ENCODE results near the gene STIM1. TPM values are rescaled to one million over a fixed set of nuclear protein-coding genes. Genes with fewer than 3 reads are reported as not detected.

The STIM1 gene
- total and polyA plus RNA-seq, 12 donors, result 11.9 to 55.7 (median 37.4) TPM

GRCh38 chr11:3954448-3955298, 99.2 kb downstream of the STIM1 start:
- TF ChIP-seq CTCF (IDR thresholded peaks at IDR 0.05), result no peak
- DNase-seq (no peak), ATAC-seq (no peak)
- Histone ChIP-seq H3K36me3 (no peaks in the 10 kb centered on the region), H3K9me3 (no peaks in the 10 kb centered on the region), H3K27ac (no peak overlapping the region), H3K4me1 (peaks cover 7 to 56% (median 22%) of the 10 kb centered on the region in 9 donors), H3K27me3 (no peaks in the 10 kb centered on the region), H3K4me3 (no peak overlapping the region)
- 96% methylated on average over 3 of the region's 3 CpGs for WGBS, 2 donors
- intact Hi-C loops (cut with DNase I), result loop anchor here in 3 of 10 donors (5.0 to 10.0 kb wide), 3 partner anchors 38 to 88 kb away; no protein-coding TSS in a partner anchor

- no peak for DNase-seq
- intact Hi-C loops (cut with DNase I), result loop anchor here in 2 of 10 donors (5.0 to 10.0 kb wide), 2 partner anchors 37 to 70 kb away; no protein-coding TSS in a partner anchor
- H3K4me3 ChIP-seq, result no peak overlapping the region
- no peaks in the 10 kb centered on the region for H3K27me3 ChIP-seq
- H3K36me3 ChIP-seq, result no peaks in the 10 kb centered on the region
- peaks cover 7 to 60% (median 22%) of the 10 kb centered on the region in 9 donors for H3K4me1 ChIP-seq
- 97% methylated on average over 1 of the region's 1 CpG for WGBS, 2 donors
- ATAC-seq, result no peak
- TF ChIP-seq CTCF (IDR thresholded peaks at IDR 0.05), result no peak
- no peaks in the 10 kb centered on the region for H3K9me3 ChIP-seq
- H3K27ac ChIP-seq, result no peak overlapping the region
Observed at GRCh38 chr11:3955299-3955665, 99.8 kb downstream of the STIM1 start.

- H3K27me3 ChIP-seq, result no peaks in the 10 kb centered on the region
- no peak overlapping the region for H3K27ac ChIP-seq
- no peak for DNase-seq
- H3K4me1 ChIP-seq, result peaks cover under 1 to 55% (median 16%) of the 10 kb centered on the region in 9 donors
- 96 to 98% methylated on average over 2 of the region's 2 CpGs for WGBS, 2 donors
- TF ChIP-seq CTCF (IDR thresholded peaks at IDR 0.05), result no peak
- H3K9me3 ChIP-seq, result no peaks in the 10 kb centered on the region
- intact Hi-C loops (cut with DNase I), result loop anchor here in 2 of 10 donors (5.0 to 10.0 kb wide), 2 partner anchors 36 to 69 kb away; no protein-coding TSS in a partner anchor
- H3K36me3 ChIP-seq, result no peaks in the 10 kb centered on the region
- no peak overlapping the region for H3K4me3 ChIP-seq
- no peak for ATAC-seq
Observed at GRCh38 chr11:3956038-3956437, 100.6 kb downstream of the STIM1 start.

GRCh38 chr11:3956748-3957147, 101.3 kb downstream of the STIM1 start:
- no peak overlapping the region for H3K27ac ChIP-seq
- H3K4me1 ChIP-seq, result peaks cover 0 to 48% (median 9%) of the 10 kb centered on the region in 9 donors
- no peak for TF ChIP-seq CTCF (IDR thresholded peaks at IDR 0.05)
- no peak for ATAC-seq
- H3K4me3 ChIP-seq, result no peak overlapping the region
- no peaks in the 10 kb centered on the region for H3K36me3 ChIP-seq
- 97 to 98% methylated on average over 4 of the region's 4 CpGs for WGBS, 2 donors
- DNase-seq, result no peak
- no peaks in the 10 kb centered on the region for H3K27me3 ChIP-seq
- no peaks in the 10 kb centered on the region for H3K9me3 ChIP-seq
- intact Hi-C loops (cut with DNase I), result loop anchor here in 2 of 10 donors (5.0 to 10.0 kb wide), 2 partner anchors 36 to 68 kb away; no protein-coding TSS in a partner anchor

Data from heart right ventricle (tissue), 16 donors.